GM21360 (cell line): ENCODE measurements around the gene PIGO.

Experiments
- ATAC-seq: cut with Tn5 transposase; IDR thresholded peaks from one replicate; pipeline ENCODE4 v1.9.1; 2021; ENCODE audit warnings: mild to moderate bottlenecking, moderate library complexity; ENCODE audit not compliant: unreplicated experiment

PIGO gene

DNA sequence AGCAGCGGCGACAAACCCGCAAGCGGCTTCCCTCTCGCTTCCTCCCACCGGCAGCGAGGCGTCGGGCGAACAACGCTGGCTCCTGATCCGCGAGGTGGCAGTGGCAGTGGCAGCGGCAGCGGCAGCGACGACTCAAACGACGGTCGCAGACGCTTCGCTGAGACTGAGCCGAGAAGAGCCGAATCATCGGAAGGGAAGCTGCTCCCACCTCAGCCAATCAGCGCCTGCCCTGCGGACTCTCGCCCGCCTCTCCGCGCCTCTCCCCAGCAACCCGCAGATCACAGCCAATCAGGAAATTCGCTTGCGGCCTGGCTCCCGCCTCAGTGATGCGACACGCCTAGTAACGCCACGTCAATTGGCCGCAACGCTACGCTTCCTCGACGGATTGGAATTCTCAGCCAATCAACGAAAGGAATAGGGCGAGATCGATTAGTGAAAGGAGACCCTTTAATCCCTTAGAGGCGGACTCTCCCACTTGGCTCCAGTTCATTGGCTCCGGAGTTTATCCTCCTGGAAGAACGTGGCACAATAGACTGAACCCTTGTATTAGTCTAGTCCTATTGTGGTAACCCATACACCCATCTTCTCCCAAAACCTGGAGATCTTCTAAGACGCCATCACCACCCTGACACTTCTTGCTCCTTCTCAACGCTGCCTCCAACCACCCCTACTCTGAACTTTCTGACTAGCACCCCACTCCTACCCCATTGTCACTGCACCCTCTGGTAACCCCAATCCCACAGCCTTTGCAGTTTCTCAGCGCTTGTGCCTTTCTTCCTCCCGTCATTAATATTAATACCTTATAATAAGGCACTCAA lies 23.7 kb downstream of the PIGO start, which contains the start of gene VCP:
Gene VCP (minus strand): TSS at position 165 of the 818 bp plus-strand sequence. CDS start 272 bp downstream, outside the sequence.
- ATAC-seq, result peak; percentile 79

DNA sequence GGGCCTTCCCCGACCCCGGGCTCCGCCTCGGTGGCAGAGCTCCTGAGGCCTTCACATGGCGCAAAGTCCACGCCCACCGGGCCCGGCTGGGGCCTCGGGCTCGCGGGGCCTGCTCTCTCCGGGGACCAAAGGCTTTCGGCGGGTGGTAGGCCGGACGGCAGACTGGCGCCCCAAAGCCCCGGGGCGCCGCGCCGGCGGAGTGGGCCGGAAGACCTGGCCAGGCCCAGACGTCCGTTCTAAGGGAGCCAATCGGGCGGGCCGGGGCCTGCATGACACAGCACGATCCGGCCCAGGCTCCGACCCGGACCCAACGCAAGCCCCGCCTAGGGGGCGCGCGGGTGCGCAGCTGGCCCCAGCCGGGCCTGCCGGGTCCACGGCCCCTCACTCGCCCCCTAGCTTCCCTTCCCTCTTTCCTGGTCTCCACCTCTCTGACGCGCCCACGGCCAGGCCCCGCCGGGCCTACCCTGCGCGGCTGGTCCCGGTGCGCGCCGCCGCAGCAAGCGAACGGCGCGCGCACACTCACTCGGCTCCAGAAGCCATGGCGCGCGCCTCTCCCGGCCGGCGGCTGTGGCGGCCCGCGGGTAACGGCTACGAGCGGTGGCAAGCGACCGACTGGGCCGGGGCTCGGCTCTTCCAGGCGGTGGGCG lies 24.5 kb downstream of the PIGO start:
- peak; percentile 47 for ATAC-seq

DNA sequence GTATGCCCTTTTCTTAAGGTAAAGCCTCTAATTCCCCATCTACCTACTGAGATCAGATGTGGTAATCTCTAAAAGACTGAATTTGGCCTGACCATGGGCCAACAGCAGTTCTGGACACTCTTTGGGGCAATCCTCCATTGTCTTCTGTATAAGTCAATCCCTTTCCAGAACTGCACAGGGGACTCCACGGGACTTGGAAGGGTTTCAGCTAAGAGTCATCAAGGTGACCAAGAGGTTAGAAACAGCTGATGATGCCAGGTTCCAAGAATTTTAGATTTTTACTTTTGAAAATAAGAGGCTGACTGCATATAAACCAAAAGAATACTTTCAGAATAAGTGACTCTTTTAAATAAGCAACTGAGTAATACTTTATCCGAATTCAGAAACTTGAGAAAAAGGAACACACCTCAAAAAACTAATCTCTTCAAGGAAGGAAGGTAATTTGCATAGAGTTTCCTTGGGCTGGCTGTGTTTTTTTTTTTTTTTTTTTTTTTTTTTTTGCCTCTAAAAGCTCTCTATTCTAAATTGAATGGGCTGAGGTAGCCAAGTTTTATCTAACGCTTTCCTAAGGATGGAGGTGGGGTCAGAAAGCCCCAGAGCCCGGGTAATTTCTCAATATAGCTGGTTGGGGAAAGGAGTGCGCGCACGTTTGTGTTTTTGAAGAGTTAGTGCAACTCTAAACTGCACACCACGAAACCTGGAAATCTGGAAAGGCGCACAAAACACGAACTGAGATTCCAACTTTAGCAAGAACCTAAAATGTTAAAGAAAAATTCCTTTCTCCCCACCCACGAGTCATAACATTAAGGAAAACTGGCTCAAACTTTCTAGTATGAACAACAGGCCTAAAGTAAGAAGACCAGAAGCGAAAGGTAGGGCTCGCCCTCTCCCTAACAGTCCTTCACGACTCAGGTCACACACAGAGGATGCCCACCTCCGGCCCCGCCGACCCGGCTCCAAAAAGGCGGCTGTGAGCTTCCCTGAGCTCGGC lies 25.3 kb downstream of the PIGO start:
- no peak for ATAC-seq

DNA sequence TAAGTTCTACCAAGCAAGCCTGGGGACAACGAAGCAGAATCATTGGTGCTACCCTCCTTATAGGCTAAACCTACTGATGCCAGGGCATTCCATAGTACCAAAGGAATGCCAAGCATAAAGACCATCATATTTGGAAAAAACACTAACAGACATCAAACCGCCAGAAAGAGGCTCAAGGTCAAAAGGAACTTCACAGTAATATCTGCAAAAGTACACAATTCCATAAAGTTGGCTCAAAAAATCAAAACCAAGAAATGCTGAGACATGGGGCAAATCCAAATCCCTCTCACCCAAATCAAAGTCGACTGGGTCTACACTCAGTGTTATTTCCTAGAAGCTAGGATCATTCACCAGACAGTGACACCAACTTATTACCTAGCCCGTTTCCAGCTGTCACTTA lies 27.4 kb downstream of the PIGO start:
- ATAC-seq, result no peak

DNA sequence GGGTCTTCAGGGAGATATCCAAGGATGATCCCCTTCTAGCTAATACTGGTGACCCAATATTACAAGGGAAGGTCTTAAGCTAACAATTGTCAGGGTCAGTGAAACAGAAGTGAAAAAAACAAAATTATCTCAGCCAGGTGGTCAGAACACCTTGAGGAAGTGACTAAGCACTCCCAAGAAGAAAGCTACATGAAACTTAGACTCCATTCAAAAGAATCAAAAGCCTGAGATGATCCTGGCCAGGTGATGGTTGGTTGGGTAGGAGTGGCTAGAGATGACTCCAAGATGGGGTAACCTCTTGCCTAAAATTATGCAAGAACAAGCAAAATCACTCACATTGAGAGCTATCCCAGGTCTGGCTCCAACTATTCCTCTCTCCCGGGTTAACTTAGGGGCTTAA lies 29.3 kb downstream of the PIGO start:
- no peak for ATAC-seq

DNA sequence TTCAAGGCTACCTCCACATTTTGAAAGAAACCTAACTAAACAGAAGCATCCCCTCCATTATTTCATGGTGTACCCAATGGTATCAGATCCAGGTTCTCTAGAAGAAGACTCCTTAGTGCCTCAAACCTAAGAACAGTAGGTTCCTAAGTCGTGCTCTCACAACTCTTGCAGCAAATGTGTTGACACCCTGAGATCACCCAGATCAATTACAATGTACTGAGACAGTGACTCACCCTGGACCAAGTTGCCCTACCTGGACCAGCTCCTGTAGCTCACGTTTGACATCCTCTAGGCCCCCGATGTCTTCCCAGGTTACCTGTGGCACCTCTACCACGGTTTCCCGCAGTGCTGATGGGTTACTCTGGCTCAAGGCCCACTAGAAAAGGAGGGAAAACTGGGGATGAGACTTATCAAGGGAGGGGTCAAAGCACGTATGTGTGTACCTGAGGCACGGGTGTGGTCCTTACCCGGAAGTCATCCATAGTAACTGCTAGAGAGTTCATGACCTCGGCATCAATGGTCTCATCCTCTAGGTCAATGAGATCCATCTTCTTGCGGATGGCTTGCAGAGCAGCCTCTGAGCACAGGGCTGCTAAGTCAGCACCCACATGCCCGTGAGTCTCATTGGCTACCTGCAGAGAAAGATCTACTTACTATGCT lies 35.7 kb downstream of the PIGO start:
- no peak for ATAC-seq

DNA sequence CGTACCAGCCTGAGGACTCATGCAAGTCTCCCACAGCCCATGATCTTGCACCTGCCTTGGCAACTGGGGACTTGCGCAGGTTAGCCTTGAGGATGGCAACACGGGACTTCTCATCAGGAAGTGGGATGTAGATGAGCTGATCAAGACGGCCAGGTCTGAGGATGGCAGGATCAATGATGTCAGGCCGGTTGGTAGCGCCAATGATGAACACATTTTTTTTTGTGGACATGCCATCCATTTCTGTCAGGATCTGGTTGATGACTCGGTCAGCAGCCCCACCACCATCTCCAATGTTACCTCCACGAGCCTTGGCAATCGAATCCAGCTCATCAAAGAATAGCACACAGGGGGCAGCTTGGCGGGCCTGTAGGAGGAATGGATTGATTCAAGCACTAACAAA lies 37.0 kb downstream of the PIGO start:
- no peak for ATAC-seq

DNA sequence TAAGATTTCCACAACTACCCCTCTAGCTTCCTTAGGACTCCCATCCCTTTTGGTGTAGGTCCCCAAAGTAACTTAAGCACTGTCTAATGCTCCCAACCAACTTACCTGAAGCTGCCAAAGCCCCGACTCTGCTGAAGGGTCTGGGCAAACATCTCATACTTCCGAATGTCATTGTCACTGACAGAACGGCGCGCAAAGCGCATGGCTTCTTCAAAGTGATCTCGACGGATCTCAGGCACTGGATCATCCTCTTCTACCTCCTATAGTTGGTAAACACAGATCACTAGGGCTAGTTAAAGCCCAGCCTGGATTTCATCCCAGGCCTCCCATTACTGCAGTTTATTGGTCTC lies 39.1 kb downstream of the PIGO start:
- ATAC-seq, result no peak

DNA sequence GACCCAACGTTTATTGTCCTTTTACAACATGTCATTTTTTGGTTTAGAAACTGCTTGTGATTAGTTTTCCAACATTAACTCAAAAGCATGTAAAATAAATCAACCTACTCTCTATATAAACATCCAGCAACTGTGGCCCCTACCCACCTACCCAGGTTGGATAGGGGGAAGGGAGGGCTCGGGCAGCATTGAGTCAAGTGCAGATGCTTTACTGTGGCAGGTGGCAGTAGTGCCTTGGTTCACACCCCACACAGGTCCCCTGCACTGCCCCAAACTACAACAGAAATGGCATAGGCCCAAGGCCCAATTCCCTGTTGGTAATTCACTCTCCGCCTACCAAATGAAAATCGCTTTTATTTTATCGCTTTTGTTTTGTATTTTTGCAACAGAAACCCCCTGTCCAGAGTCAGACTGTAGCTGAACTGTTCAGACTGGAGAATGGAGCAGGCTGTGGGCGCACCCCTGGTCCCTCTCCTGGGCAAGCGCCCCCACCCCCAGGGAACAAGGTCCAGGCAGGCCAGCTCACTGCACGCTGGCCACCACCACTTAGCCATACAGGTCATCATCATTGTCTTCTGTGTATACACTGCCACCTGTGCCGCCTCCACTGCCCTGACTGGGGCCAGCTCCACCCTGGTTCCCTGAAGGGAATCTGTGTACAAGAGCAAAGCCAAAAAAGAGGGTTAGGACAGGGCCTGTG lies 39.7 kb downstream of the PIGO start:
- no peak for ATAC-seq

DNA sequence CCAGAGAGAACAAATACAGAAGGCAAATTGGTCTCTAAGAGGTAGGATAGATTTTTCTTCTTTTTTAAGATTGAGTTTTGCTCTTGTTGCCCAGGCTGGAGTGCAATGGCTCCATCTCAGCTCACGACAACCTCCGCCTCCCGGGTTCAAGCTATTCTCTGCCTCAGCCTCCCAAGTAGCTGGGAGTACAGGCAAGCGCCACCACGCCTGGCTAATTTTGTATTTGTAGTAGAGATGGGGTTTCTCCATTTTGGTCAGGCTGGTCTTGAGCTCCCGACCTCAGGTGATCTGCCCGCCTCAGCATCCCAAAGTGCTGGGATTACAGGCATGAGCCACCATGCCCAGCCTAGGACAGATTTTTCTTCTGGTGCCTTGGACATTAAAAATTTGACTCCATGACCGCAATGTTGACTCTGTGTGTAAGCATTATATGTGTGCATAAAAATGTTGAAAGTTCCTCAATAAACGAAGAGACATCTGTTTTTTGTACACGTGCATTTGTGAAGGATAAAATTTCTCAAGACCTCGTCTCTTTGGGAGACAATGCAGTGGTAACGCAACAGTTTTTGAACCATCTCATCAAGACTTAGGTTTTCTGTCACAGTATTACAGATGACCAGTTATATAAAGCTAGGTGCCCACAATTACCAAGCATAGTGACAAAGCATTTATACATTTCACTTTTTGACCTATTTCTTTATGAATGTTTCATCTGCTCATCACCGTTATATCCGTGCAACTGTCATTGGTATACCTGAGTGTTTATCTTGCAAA lies 41.3 kb downstream of the PIGO start:
- no peak for ATAC-seq

DNA sequence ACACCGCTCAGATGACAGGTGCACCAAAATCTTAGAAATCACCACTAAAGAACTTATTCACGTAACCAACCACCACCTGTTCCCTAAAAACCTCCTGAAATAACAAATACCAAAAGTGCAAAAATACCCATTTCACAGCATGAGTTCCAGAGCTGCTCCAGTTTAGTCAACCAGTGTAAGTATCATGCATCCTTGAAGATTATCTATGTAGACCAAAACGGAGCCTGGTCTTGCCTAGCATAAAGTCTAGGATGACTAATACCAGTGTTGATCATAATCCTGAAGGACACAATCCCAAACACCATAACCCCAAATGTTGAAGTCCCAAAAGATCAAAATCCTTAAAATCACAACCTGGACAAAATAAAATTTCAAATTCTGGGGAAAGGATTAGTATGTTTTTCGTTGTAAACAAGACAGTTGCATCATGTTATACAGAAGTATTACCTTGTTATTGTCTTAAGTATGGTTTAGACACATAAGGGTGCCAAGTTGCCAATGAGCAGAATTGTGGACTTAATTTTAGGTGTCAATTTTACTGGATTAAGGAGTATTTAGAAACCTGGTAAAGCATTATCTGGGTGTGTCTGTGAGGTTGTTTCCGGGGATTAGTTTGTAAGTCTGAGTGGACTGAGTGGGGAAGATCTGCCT lies 42.1 kb downstream of the PIGO start:
- ATAC-seq, result no peak

DNA sequence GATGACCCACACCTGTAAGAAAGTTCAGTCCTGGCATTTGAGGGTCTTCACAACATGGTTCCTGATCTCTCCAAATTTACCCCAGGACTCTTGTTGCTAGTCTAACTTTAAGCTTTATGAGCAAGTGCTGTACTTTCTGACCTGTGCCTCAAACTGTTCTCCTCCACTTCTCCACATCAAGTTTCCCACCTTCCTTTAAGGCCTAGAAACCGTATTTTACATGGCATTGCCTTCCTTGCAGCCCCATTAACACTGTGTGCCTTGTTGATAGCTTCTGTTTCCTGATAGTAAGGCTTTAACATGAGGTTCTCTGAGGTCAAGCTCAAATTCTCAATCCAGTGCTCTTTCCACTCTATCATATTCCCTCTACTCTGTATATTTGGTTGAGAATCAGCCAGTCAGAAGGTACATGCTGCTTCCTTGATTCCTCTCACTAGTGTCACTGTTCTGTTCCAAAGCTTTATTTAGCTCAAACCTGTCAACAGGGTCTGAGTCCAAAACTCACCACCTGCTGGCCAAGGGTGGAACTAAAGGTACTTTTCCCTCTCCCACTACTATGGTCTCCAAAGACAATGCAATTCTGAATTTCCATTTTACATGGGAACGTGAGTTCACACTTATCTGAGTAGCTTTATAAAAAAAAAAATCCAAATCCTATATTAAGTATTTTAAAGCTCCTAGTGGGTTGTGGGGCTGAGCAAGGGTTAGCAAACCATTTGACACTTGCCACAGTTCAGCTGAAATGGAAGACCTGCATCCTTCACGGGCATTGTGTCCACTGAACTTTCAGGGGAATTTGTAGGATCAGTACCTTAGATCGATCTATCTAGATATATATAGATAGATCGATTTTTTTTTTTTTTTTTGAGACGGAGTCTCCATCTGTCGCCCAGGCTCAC lies 45.1 kb downstream of the PIGO start:
- ATAC-seq, result no peak

DNA sequence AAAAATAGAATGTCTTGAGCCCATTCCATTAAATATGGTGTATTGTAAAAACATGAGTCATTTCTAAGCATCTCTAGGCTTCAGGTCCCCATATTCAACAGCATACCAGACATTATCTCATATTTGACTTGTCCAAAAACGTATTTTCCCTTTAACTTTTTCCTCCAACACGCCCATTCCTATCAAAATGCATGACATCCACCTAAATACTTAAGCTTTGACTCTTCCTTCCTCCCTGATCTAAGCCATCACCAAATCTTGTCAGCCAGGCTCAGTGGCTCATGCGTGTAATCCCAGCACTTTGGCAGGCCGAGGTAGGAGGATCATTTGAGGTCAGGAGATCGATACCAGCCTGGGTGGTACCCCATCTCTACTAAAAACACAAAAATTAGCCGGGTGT lies 47.9 kb downstream of the PIGO start:
- ATAC-seq, result no peak

DNA sequence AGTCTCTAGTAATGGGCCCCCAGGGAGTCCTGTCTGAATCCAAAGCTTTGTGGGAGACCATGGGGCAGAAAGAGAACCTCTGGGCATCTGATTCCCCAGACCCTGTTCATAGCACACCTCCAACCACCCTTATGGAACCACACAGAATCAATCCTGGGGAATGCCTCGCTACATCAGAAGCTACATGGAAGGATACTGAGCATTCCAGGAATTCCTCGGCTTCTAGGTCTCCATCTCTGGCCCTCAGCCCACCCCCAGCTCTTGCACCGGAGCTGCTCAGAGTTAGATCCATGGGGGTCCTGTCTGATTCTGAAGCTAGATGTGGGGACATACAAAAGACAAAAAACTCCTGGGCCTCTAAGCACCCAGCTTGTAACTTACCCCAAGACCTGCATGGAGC lies 52.3 kb downstream of the PIGO start:
- no peak for ATAC-seq

DNA sequence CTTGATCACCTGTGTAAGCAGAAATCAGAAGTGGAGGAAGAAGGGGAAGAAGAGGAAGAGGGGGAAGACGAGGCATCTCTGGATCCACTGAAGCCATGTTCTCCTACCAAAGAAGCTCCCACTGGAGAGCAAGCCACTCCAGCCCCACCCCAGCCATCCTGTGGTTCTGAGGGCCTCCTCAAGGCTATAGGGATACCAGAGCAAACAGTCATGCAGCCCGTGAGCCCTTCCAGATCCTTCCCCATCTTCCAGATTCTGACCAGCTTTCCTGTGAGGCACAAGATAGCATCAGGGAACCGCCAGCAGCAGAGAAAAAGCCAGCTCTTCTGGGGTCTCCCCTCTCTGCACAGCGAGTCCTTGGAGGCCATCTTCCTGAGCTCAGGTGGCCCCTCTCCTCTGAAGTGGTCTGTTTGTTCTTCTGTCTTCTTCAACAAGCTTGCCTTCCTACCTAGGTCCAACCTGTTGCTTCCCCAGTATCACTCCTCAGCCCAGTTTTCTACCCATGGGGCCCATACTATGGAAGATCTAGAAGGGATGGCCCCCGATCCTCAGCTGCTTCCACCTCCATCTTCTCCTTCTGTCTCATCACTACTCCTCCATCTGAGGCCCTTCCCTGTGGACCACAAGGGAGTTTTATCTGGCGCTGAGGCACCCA lies 53.4 kb downstream of the PIGO start:
- no peak for ATAC-seq

DNA sequence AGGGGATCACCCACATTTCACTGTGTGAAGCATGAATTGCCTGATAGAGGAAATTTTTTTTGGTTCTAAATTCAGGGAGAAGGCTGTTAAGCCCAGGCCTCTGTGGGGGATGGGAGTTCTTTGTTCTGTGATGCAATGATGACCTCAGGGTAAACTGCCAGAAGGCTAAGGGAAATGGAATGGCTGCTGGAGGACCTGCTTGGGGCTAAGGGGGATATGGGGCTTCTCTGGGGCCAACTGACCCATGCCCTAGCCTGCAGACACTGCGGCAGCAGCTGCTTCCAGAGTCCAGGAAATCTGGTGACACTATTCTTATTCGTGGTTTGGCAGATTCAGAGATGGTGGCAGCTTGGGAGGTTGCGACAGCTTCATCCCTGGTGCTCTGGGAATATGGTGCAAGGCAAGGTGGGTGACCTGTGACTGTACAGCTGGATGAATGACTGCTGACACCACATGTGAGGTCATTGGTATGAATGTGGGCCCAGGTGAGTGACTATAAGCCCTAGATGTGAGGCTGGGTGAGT lies 54.2 kb downstream of the PIGO start:
- no peak for ATAC-seq
